GM19372 (cell line): Measurements from ENCODE around the gene MVB12B.

Source experiments
- ATAC-seq: cut with Tn5 transposase; IDR thresholded peaks from one replicate; pipeline ENCODE4 v1.9.1; 2021; ENCODE audit warnings: mild to moderate bottlenecking, low read depth, moderate library complexity; ENCODE audit not compliant: unreplicated experiment

Gene MVB12B

GRCh38 chr9:126354887-126355770 is 28.5 kb downstream of the MVB12B start:
- ATAC-seq, result no peak

- ATAC-seq, result no peak
Observed at GRCh38 chr9:126357074-126357473, 30.4 kb downstream of the MVB12B start.

DNA sequence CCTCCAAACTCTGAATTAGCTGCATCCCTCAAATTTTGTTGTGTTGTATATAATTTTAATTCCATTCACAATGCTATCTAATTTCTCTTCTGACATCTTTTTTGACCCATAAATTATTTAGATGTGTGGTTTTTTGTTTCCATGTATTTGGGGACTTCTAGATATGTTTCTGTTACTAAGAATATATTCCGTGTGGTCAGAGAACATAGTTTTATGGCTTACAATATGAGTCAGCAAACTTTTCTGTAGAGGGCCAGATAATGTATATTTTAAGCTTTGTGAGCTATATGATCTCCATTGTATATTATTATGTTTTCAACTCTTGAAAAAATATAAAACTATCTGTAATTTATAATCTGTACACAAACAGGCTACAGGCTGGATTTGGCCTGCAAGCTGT is 33.4 kb downstream of the MVB12B start:
- ATAC-seq, result no peak

DNA sequence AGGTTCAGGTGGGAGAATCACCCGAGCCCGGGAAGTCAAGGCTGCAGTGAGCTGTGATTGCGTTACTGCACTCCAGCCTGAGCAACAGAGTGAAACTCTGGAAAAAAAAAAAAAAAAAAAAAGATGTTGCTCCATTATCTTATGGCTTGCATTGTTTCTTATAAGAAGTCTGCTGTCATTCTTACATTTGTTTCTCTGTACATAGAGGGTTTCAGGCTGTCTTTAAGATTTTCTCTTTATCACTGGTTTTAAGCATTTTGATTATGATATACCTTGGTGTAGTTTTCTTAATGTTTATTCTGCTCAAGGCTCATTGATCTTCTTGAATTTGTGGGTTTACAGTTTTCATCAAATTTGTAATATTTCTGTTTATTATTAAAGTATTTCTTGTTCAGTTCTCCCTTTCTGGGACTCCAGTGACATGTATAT is 35.2 kb downstream of the MVB12B start:
- ATAC-seq, result no peak

GRCh38 chr9:126363250-126363649 is 36.6 kb downstream of the MVB12B start:
- ATAC-seq, result no peak

GRCh38 chr9:126363847-126364671 is 37.4 kb downstream of the MVB12B start:
- no peak for ATAC-seq

DNA sequence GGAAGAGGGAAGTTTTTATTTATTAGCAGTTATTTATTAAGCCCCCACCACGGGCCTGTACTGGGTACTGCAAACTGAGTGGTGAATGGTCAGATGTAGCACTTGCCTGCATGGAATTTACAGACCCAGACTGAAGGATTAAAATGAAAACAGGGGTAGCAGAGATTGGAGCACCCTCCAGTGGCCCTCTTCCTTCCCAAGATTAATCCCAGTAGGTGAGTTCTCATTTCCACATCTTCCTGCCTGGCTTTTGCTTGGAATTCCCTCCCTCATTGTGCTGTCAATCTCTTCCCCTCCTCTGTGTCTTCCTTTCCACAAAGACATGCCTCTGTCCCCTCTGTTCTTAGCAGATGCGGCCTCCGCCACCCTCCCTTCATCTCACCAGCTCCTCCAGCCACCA is 39.2 kb downstream of the MVB12B start:
- ATAC-seq, result no peak

DNA sequence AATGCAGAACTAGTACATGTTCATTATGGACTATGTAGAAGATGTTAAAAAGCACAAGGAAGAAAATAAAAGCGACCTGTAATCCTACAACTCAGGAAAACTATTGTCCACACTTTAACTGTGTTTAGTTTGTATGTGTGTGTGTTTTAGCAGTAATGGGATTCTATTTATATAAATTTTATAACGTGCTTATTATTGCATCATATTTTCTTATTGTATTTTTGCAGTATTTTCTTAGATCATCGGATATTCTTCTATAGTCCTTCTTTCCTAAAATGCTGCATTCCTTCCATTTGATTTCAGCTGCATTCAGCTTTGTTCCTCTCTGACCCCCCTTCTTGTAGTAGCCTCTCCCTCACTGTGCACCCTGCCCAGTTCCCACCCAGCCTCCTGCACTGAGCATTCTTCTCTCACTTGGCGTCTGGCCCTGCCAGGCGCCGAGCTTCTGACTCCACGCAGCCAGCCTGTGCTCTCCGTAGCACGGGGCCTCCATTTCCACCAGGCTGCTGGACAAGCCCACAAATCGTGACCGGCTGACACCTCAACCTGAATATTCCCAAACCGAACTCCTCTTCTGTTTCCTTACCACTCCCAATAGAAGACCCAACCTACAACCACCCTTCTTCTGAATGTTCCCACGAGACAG is 39.9 kb downstream of the MVB12B start:
- no peak for ATAC-seq

DNA sequence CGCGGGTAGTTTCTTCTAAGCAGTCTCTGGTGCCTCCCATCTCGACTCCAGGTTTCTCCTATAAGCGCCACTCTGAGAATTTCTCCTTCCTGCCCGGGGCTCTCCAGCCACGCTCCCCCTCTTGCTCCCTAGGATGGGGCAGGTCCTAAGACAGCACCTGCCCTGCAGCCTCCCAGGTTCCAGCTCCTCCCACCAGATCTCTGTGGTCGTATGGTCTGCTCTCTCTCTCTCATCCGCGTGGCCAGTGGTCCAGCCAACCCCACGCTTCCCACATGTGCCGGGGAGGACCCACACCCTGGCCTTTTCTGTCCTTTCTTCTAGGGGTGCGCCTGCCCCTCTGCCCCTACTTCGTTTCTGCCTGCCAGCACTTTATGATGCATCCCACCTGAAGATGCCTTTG is 40.5 kb downstream of the MVB12B start:
- ATAC-seq, result no peak

DNA sequence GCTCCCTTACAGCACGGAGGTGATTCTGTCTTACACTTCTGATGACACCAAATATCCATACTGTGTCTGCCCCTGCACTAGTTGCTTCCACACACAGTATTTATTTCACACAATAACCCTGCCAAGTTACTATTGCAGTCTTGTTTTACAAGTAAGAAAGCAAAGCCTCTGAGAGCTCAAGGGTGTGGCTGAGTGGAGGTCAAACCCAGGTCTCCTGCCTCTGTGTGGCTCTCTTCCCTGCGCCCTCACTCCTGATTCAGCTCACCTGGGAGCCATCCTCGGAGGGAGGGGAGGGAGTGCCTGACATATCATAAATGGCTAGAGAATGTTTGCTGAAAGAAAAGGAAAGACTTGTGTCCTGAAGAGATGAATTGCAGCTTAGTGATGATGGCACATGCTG is 41.0 kb downstream of the MVB12B start:
- ATAC-seq, result no peak

DNA sequence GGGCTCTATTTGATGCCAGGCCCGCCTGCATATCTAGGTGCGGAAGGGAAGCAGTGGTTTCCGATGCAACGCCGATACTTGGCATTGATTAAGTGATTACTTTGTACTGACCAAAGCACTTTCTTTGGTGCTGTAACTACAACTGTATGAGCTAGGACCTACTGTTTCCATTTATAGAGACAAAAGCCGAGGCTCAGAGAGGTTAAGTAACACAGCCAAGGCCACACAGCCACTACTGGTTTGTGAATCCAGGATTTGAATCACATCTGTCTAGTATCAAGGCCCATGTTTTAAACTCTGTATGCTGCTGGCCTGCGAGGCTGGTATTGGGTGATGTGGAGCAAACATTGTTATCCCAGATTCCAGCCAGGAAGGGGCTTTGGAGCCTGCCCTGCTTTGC is 41.4 kb downstream of the MVB12B start:
- ATAC-seq, result no peak

GRCh38 chr9:126371007-126371870 is 44.6 kb downstream of the MVB12B start:
- ATAC-seq, result no peak

DNA sequence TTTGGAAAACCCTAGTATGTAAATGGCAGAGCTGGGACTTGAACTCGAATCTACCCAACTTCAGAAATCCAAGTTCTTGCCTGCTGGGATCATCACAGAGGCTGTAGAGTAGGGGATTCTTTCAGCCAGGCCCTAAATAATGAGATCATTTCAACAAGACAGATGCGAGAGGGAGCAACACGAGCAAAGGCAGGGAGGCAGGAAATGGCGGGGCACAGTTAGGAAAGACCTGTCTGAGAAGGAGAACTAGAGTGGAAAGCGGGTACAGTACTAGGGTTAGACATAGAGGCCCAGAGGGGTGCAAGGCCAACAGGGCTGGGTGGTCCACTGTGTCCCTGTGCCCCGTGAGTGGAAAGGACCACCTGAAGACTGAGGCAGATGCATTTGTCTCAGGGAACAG is 46.1 kb downstream of the MVB12B start:
- ATAC-seq, result no peak

- no peak for ATAC-seq
Observed at GRCh38 chr9:126373241-126373640, 46.6 kb downstream of the MVB12B start.

DNA sequence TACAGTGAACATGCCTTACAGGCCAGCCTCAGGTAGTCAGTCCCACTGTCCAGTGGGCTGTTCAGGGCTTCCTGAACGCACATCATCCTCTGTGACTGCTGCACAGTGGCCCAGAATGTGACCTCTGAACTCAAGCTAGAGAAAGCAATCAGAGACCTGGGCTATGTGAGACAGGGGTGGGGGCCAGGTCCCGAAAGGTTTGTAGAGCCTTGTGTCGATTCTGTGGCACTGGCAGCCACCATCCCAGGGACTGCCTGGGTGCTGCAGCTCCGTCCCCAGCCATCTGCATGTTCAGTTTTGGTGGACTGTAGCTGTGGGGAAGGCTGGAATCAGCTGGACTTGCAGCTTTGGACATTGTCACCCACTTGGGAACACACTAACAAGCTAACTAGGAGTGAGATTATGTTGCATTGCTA is 47.7 kb downstream of the MVB12B start:
- no peak for ATAC-seq

DNA sequence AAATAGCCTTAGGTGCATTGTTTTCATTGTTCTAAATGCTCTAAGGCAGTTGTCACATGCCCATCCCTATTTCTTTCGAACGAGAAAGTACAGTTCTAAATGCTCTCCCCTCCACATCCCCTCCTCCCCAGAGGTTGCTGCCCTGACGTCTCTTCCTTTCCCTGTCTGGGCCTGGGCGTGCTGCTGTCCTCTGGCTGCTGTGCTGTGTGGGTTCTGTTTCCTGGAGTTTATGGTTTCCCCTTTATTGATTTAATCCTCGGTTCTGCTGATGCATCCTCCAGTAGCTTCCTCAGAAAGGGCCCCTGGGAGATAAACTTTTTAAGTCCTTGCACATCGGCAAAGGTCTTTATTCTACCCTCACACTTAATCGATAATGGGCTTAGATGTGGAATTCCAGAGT is 48.8 kb downstream of the MVB12B start:
- ATAC-seq, result no peak

DNA sequence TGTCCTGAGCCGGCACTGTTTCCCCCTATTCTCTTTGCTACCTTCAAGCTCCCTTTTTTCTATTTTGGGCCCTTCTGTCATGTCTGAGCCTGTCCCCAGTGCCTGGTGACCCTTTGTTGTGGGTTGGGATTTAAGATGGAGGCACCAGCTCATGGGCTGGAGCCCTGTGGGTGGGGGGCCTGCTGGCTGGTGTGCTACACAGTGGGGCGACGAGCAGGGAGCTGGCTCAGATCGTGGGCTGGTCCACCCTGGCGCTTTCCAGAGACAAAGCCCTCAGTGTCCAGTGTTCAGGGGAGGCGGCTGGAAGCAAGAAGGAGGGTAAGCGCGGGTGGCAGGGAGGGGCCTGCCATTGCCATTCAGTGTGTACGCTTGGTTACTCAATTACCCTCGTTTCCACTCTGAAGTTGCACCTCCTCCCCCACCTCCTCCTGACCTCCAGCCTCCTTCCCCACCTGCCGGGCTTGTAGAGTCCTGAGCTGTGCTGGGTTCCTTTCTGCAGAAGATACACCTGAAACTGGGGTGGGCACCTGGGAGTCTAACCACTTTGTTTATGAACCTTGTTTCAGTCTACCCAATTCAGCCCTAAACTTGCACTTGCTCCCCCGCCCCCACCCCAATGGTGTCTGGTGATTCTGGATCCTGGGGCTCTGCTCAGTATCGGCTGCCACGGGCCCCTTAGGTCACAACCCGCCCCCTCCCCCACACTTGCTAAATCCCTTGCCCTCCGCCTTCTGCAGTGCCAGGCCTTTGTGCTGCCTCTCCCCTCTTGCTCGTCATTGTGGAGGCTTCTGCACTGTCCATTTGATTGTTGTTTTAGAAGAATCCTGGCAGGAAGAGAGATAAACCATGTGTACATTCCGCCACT is 49.9 kb downstream of the MVB12B start:
- no peak for ATAC-seq

DNA sequence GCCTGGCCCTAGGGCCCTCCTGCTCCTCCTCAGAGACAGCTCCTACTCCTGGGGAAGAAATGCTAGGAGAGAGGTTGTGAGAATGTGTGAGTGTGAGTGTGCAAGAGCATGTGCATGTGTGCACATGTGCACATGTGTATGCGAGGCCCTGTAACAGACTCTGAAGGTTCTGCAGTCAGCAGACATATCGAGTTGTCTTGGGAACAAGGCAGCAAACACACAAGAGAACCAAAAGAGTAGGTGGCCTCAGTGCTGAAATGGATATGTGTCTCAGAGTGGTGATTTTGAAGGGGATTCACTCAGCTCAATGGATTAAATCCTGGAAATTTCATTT is 50.5 kb downstream of the MVB12B start:
- ATAC-seq, result no peak

DNA sequence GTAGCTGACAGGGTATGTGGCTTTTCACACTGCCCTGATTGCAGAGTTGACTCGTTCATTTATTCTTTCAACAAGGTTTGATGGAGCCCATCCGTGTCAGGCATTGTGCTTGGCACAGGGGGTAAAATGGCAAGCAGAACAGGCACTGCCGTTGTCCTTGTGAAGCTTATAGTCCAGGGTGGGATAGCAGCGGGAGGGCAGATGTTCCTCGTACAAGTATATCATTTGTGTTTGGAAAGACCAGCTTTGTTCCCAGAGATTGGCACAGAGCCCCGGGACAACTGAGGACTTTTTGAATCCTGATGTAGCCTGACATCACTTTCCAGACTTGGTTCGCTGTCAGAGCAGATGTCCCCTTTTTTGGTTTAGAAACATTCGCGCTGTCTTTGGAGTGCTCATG is 50.9 kb downstream of the MVB12B start:
- ATAC-seq, result no peak
